Endothelial cell of umbilical vein (primary cell): ENCODE measurements around the gene ZNF398.

Source experiments
- JUN ChIP-seq: IDR thresholded peaks from 2 replicates; pipeline ENCODE4 v1.6.1; 2011; ENCODE audit warnings: borderline replicate concordance, low read depth; ENCODE audit not compliant: insufficient read length, insufficient read depth
- TF ChIP-seq, protein P1 (sequence below), 2 donors: IDR thresholded peaks; 1 replicate in 1 of 2; 2 replicates in 1 of 2; pipeline ENCODE4 v1.5.1; 2011; ENCODE audit warnings: low read length in 2 of 2, mild to moderate bottlenecking in 2 of 2, moderate library complexity in 2 of 2, control low read depth in 1 of 2, inconsistent platforms in 1 of 2, low read depth in 1 of 2; ENCODE audit not compliant: insufficient read depth in 1 of 2; ENCODE audit errors: extremely low read depth in 1 of 2

DNA sequence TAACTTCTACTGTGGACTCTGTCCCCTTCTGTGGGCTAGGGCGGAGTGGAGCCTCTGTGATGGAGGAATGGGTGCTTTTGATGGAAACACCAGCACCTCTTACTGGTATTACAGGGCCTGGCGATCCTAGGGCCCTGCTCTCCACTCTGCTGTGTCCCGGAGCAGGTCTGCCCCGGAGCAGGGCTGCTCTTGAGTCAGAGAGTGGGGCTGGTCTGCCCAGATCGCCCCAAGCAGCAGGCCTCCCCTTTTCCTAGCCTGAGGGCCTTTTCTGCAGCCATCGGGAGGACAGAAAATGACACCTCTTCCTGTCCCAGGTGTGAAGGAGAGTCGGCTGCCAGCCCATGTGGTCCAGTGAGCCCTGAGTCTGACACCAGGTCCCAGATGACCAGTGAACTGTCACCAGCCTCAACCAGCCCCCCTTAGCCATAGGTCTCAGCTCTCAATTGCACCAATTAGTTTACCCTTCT is 49.5 kb downstream of the ZNF398 start:
- no peak for TF ChIP-seq JUN
- TF ChIP-seq, protein P1, sequence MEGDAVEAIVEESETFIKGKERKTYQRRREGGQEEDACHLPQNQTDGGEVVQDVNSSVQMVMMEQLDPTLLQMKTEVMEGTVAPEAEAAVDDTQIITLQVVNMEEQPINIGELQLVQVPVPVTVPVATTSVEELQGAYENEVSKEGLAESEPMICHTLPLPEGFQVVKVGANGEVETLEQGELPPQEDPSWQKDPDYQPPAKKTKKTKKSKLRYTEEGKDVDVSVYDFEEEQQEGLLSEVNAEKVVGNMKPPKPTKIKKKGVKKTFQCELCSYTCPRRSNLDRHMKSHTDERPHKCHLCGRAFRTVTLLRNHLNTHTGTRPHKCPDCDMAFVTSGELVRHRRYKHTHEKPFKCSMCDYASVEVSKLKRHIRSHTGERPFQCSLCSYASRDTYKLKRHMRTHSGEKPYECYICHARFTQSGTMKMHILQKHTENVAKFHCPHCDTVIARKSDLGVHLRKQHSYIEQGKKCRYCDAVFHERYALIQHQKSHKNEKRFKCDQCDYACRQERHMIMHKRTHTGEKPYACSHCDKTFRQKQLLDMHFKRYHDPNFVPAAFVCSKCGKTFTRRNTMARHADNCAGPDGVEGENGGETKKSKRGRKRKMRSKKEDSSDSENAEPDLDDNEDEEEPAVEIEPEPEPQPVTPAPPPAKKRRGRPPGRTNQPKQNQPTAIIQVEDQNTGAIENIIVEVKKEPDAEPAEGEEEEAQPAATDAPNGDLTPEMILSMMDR (IDR thresholded peaks at IDR 0.05; ENCODE audit: extremely low read depth in 1 of 2, insufficient read depth in 1 of 2, low read depth in 1 of 2, low read length in 2 of 2), result no peak
